PC-9 (cell line): ENCODE results near the gene AUTS2. TPM values are rescaled to one million over a fixed set of nuclear protein-coding genes. Genes with fewer than 3 reads are reported as not detected.

ENCODE experiments used
- BruUV-seq: library from RNA; stranded (reverse); fragments of 400-500 nt; replicated peaks from 2 replicates; lab custom pipeline; 2021; lab: Mats Ljungman, UMichigan
- CTCF ChIA-PET: fragments of 300-600 bp; sonication (Branson Sonifier 250); formaldehyde crosslinking; loops from one replicate; lab custom pipeline; 2022; ENCODE audit warnings: antibody characterized with exemption; lab: Charles Lee
- POLR2A ChIA-PET: fragments of 300-600 bp; sonication (Branson Sonifier 250); formaldehyde crosslinking; loops from one replicate; lab custom pipeline; 2022; ENCODE audit warnings: antibody characterized with exemption; ENCODE audit not compliant: unreplicated experiment; lab: Charles Lee
- DNase-seq, 2 experiments: peaks; one replicate each; pipeline versions ENCODE4 v3.0.0 to v3.0.0-alpha.2; 2015 to 2022; ENCODE audit warnings: mixed read lengths in 1 of 2
- H2AFZ ChIP-seq: fragments of 200-600 bp; sonication (generic); 2 replicates; pipeline ENCODE4 v1.8.1; 2017; ENCODE audit warnings: antibody characterized with exemption
- H3F3A ChIP-seq: fragments of 200-600 bp; sonication (generic); 2 replicates; pipeline ENCODE4 v1.8.1; 2017; ENCODE audit warnings: antibody characterized with exemption, mild to moderate bottlenecking, low read depth; ENCODE audit not compliant: insufficient read depth
- H3K27ac ChIP-seq: fragments of 200-600 bp; sonication (generic); 2 replicates; pipeline ENCODE4 v1.6.1; 2016; ENCODE audit warnings: mixed run types
- H3K27me3 ChIP-seq: fragments of 200-600 bp; sonication (generic); 2 replicates; pipeline ENCODE4 v1.6.1; 2016; ENCODE audit warnings: low read depth, mixed run types; ENCODE audit not compliant: insufficient read depth
- H3K36me3 ChIP-seq: fragments of 200-600 bp; sonication (generic); 2 replicates; pipeline ENCODE4 v1.6.1; 2016; ENCODE audit warnings: low read depth, mixed run types
- H3K4me1 ChIP-seq: fragments of 200-600 bp; sonication (generic); replicated peaks from 2 replicates; pipeline ENCODE4 v1.6.1; 2016; ENCODE audit warnings: mixed run types; ENCODE audit not compliant: insufficient read depth
- H3K4me2 ChIP-seq: fragments of 200-600 bp; sonication (generic); 2 replicates; pipeline ENCODE4 v1.6.1; 2017; ENCODE audit warnings: mixed run types
- H3K4me3 ChIP-seq: fragments of 200-600 bp; sonication (generic); 2 replicates; pipeline ENCODE4 v1.6.1; 2016; ENCODE audit warnings: mixed run types
- H3K79me2 ChIP-seq: fragments of 200-600 bp; sonication (generic); 2 replicates; pipeline ENCODE4 v1.6.1; 2017; ENCODE audit warnings: low read depth, mixed run types
- H3K9me2 ChIP-seq: fragments of 200-600 bp; sonication (generic); 2 replicates; pipeline ENCODE4 v1.8.1; 2017; ENCODE audit warnings: mild to moderate bottlenecking; ENCODE audit not compliant: insufficient read depth
- H3K9me3 ChIP-seq: fragments of 200-600 bp; sonication (generic); 2 replicates; pipeline ENCODE4 v1.8.1; 2016; ENCODE audit warnings: low read depth; ENCODE audit not compliant: insufficient read depth
- H4K20me1 ChIP-seq: fragments of 200-600 bp; sonication (generic); 2 replicates; pipeline ENCODE4 v1.8.1; 2017; ENCODE audit not compliant: insufficient read depth
- CTCF ChIP-seq: fragments of 200-600 bp; sonication (generic); conservative IDR thresholded peaks from 2 replicates; pipeline ENCODE4 v1.6.1; 2017; ENCODE audit warnings: mixed run types, antibody characterized with exemption, mild to moderate bottlenecking, moderate library complexity
- EZH2 ChIP-seq: fragments of 200-600 bp; sonication (generic); IDR thresholded peaks from 2 replicates; pipeline ENCODE4 v1.8.0; 2017; ENCODE audit warnings: antibody characterized with exemption, low read depth
- intact Hi-C: fragments of 100-400 bp; cut with micrococcal nuclease; formaldehyde crosslinking; loops from one replicate; pipeline ENCODE4 v1.10.0; 2022; ENCODE audit not compliant: unreplicated experiment
- total RNA-seq: library from RNA; stranded (reverse); gene quantifications from 2 replicates; pipeline ENCODE4 v1.2.3, GENCODE V29; 2021

AUTS2 gene
- total RNA-seq, 1 experiment from 2014 or later = not detected

- no peak for TF ChIP-seq CTCF
- no peak for TF ChIP-seq EZH2
- CTCF ChIA-PET = no interaction called here
- Histone ChIP-seq H3K9me3 (no peaks in the 10 kb centered on the region), H3K4me2 (no peak overlapping the region), H3K9me2 (no peaks in the 10 kb centered on the region; the same call in 1 of the 2 replicates), H3F3A (no peaks in the 10 kb centered on the region), H3K27ac (no peak overlapping the region), H3K27me3 (peaks cover 4% of the 10 kb centered on the region; the same call in 1 of the 2 replicates), H3K79me2 (no peaks in the 10 kb centered on the region), H3K4me3 (no peak overlapping the region), H2AFZ (no peak overlapping the region), H3K4me1 (no peaks in the 10 kb centered on the region), H4K20me1 (no peaks in the 10 kb centered on the region), H3K36me3 (no peaks in the 10 kb centered on the region)
- POLR2A ChIA-PET = no interaction called here
- intact Hi-C loops = no loop called here
- no TSS peak for BruUV-seq
- DNase-seq = no peak
These were observed 516.5 kb downstream of the AUTS2 start for GRCh38 chr7:70114806-70115205.

- H4K20me1 ChIP-seq = no peaks in the 10 kb centered on the region
- no peak overlapping the region for H3K27ac ChIP-seq
- H3F3A ChIP-seq = no peaks in the 10 kb centered on the region
- no peak overlapping the region for H3K4me2 ChIP-seq
- H3K9me3 ChIP-seq = no peaks in the 10 kb centered on the region
- ChIA-PET POLR2A (no interaction called here), CTCF (interaction anchor here (0.6 to 0.7 kb wide), 2 partner anchors 425 to 1371 kb away, joined by 3 to 10 read pairs; no protein-coding TSS in a partner anchor)
- intact Hi-C loops = no loop called here
- H3K27me3 ChIP-seq = peaks cover 4% of the 10 kb centered on the region; the same call in 1 of the 2 replicates
- no peak for DNase-seq
- BruUV-seq = no TSS peak
- no peaks in the 10 kb centered on the region for H3K4me1 ChIP-seq
- no peak overlapping the region for H3K4me3 ChIP-seq
- TF ChIP-seq CTCF = no peak
- TF ChIP-seq EZH2 = no peak
- H3K79me2 ChIP-seq = no peaks in the 10 kb centered on the region
- no peaks in the 10 kb centered on the region; the same call in 1 of the 2 replicates for H3K9me2 ChIP-seq
- H2AFZ ChIP-seq = no peak overlapping the region
- H3K36me3 ChIP-seq = no peaks in the 10 kb centered on the region
These were observed 518.0 kb downstream of the AUTS2 start for GRCh38 chr7:70116244-70116643.

GRCh38 chr7:70116867-70117266, 518.6 kb downstream of the AUTS2 start:
- POLR2A ChIA-PET = no interaction called here
- TF ChIP-seq EZH2 (no peak), CTCF (no peak)
- no TSS peak for BruUV-seq

More at GRCh38 chr7:70116867-70117266, 518.6 kb downstream of the AUTS2 start:
- no peak overlapping the region for H3K27ac ChIP-seq
- DNase-seq = no peak
- no peak overlapping the region for H2AFZ ChIP-seq
- no peak overlapping the region for H3K4me2 ChIP-seq
- CTCF ChIA-PET = interaction anchor here (0.6 to 0.7 kb wide), 2 partner anchors 426 to 1372 kb away, joined by 3 to 10 read pairs; no protein-coding TSS in a partner anchor
- H3K4me1 ChIP-seq = no peaks in the 10 kb centered on the region
- no peaks in the 10 kb centered on the region for H3F3A ChIP-seq
- H3K9me2 ChIP-seq = no peaks in the 10 kb centered on the region; the same call in 1 of the 2 replicates
- H4K20me1 ChIP-seq = no peaks in the 10 kb centered on the region
- no peaks in the 10 kb centered on the region for H3K9me3 ChIP-seq
- peaks cover 4% of the 10 kb centered on the region; the same call in 1 of the 2 replicates for H3K27me3 ChIP-seq
- no peak overlapping the region for H3K4me3 ChIP-seq
- H3K36me3 ChIP-seq = no peaks in the 10 kb centered on the region
- H3K79me2 ChIP-seq = no peaks in the 10 kb centered on the region
- intact Hi-C loops = no loop called here
